ENCODE measurements around the gene KCNH2. TPM values are rescaled to one million over a fixed set of nuclear protein-coding genes. Genes with fewer than 3 reads are reported as not detected.

Gene KCNH2
- total and polyA plus RNA-seq, 10 of the 15 experiments (the other 5 are each of a cell fraction or from before 2014, with no cell fraction given) = 0.04 to 0.24 (median 0.17) TPM; not detected in 6

- H3K27ac ChIP-seq (ENCODE audit: control insufficient read depth, insufficient read depth) = no peak overlapping the region
- DNase-seq (ENCODE audit: low read depth, low spot score) (no peak), FAIRE-seq (no peak), ATAC-seq (no peak)
- H3K4me3 ChIP-seq = no peak overlapping the region
- no peaks in the 10 kb centered on the region for H4K20me1 ChIP-seq (ENCODE audit: control insufficient read depth, insufficient read depth)
- POLR2A ChIA-PET = no interaction called here
- WGBS (ENCODE audit: insufficient coverage, insufficient replicate concordance, low lambda C conversion rate, missing lambda C conversion rate) = 31% methylated on average over 9 of the region's 9 CpGs
- SMC1A ChIA-PET (ENCODE audit: uncharacterized antibody, unreplicated experiment) = no interaction called here
- RAD21 ChIA-PET (ENCODE audit: unreplicated experiment) = no interaction called here
- H3K9me3 ChIP-seq (replicated peaks; ENCODE audit: control insufficient read depth, insufficient read depth, low read length) = no peaks in the 10 kb centered on the region
- intact Hi-C loops (cut with micrococcal nuclease; ENCODE audit: unreplicated experiment) = no loop called here
- no peak overlapping the region for H3K9ac ChIP-seq (ENCODE audit: control insufficient read depth, insufficient read depth, low read length)
- no peaks in the 10 kb centered on the region for H3K36me3 ChIP-seq (ENCODE audit: control insufficient read depth in 2 of 2, insufficient read depth in 2 of 2, low read length in 1 of 2)
- H3K27me3 ChIP-seq (replicated peaks in 1 of 2; ENCODE audit: control insufficient read depth in 2 of 2, insufficient read depth in 2 of 2, low read length in 1 of 2) = no peaks in the 10 kb centered on the region; a peak in 2 of 4 replicates
- H3K4me1 ChIP-seq (ENCODE audit: control insufficient read depth, insufficient read depth, low read length) = no peaks in the 10 kb centered on the region
- in situ Hi-C loops (cut with MboI) = no loop called here
- TF ChIP-seq JUND (IDR thresholded peaks at IDR 0.05; ENCODE audit: low read depth, low read length) = no peak
- TF ChIP-seq ETV6 (conservative IDR thresholded peaks at IDR 0.05 in 1 of 2, IDR thresholded peaks at IDR 0.05 in 1 of 2; ENCODE audit: borderline replicate concordance in 1 of 2, low read depth in 1 of 2) = no peak
- no peak for TF ChIP-seq YY1 (IDR thresholded peaks at IDR 0.05; ENCODE audit: low read depth, low read length)
- TF ChIP-seq TCF7 (IDR thresholded peaks at IDR 0.05; ENCODE audit: borderline replicate concordance) = no peak
- TF ChIP-seq SIN3A (IDR thresholded peaks at IDR 0.05; ENCODE audit: low read depth, low read length) = no peak
- no peak for TF ChIP-seq CHD4 (IDR thresholded peaks at IDR 0.05)
- no peak overlapping the region for H2AFZ ChIP-seq (ENCODE audit: control insufficient read depth, low read depth, low read length)
- no peaks in the 10 kb centered on the region for H3K79me2 ChIP-seq (ENCODE audit: control insufficient read depth, insufficient read depth, low read length)
- CTCF ChIA-PET = no interaction called here
- H3K4me2 ChIP-seq (ENCODE audit: control insufficient read depth, insufficient read depth) = no peak overlapping the region
- BruUV-seq (replicated peaks) = no TSS peak
These were observed 23.7 kb downstream of the KCNH2 start for GRCh38 chr7:150954201-150954985.
